Activated naive CD8-positive, alpha-beta T cell (primary cell): ENCODE results near the gene TMA7B.

Source experiments
- H3K27ac Mint-ChIP-seq: one replicate; pipeline ENCODE4 v1.8.0; 2021; ENCODE audit warnings: mixed read lengths
- H3K27me3 Mint-ChIP-seq: one replicate; pipeline ENCODE4 v1.8.0; 2021; ENCODE audit warnings: mixed read lengths
- H3K36me3 Mint-ChIP-seq: one replicate; pipeline ENCODE4 v1.8.0; 2021; ENCODE audit warnings: mixed read lengths
- H3K4me1 Mint-ChIP-seq: one replicate; pipeline ENCODE4 v1.8.0; 2021; ENCODE audit warnings: low read depth, mixed read lengths
- H3K4me3 Mint-ChIP-seq: one replicate; pipeline ENCODE4 v1.8.0; 2021; ENCODE audit warnings: mild to moderate bottlenecking, mixed read lengths
- H3K9me3 Mint-ChIP-seq: one replicate; pipeline ENCODE4 v1.8.0; 2021; ENCODE audit warnings: low read depth, mixed read lengths

Gene TMA7B

GRCh38 chr22:40007853-40008710 lies 47.9 kb downstream of the TMA7B start:
- no peak overlapping the region for H3K4me3 Mint-ChIP-seq
- H3K4me1 Mint-ChIP-seq, result peaks cover 13% of the 10 kb centered on the region
- no peak overlapping the region for H3K27ac Mint-ChIP-seq
- no peaks in the 10 kb centered on the region for H3K27me3 Mint-ChIP-seq
- no peaks in the 10 kb centered on the region for H3K9me3 Mint-ChIP-seq
- H3K36me3 Mint-ChIP-seq, result no peaks in the 10 kb centered on the region

GRCh38 chr22:40008726-40009291 lies 48.6 kb downstream of the TMA7B start:
- H3K36me3 Mint-ChIP-seq, result no peaks in the 10 kb centered on the region
- no peaks in the 10 kb centered on the region for H3K27me3 Mint-ChIP-seq
- H3K4me3 Mint-ChIP-seq, result no peak overlapping the region
- H3K9me3 Mint-ChIP-seq, result no peaks in the 10 kb centered on the region
- peaks cover 13% of the 10 kb centered on the region for H3K4me1 Mint-ChIP-seq
- H3K27ac Mint-ChIP-seq, result no peak overlapping the region

GRCh38 chr22:40009292-40009774 lies 49.1 kb downstream of the TMA7B start:
- no peaks in the 10 kb centered on the region for H3K27me3 Mint-ChIP-seq

GRCh38 chr22:40009951-40010671 lies 49.9 kb downstream of the TMA7B start:
- peak overlapping the region; percentile 43 for H3K27ac Mint-ChIP-seq
- no peaks in the 10 kb centered on the region for H3K36me3 Mint-ChIP-seq
- peak overlapping the region; percentile 61 for H3K4me3 Mint-ChIP-seq
- no peaks in the 10 kb centered on the region for H3K9me3 Mint-ChIP-seq
- peaks cover 13% of the 10 kb centered on the region for H3K4me1 Mint-ChIP-seq
- no peaks in the 10 kb centered on the region for H3K27me3 Mint-ChIP-seq

More at GRCh38 chr22:40009292-40009774, 49.1 kb downstream of the TMA7B start:
- peak overlapping the region; percentile 61 for H3K4me3 Mint-ChIP-seq
- no peaks in the 10 kb centered on the region for H3K36me3 Mint-ChIP-seq
- H3K27ac Mint-ChIP-seq, result peak overlapping the region; percentile 43
- peaks cover 13% of the 10 kb centered on the region for H3K4me1 Mint-ChIP-seq
- no peaks in the 10 kb centered on the region for H3K9me3 Mint-ChIP-seq

- Mint-ChIP-seq H3K9me3 (no peaks in the 10 kb centered on the region), H3K4me3 (no peak overlapping the region), H3K36me3 (no peaks in the 10 kb centered on the region), H3K27ac (no peak overlapping the region), H3K27me3 (no peaks in the 10 kb centered on the region), H3K4me1 (peaks cover 13% of the 10 kb centered on the region)
Measured at GRCh38 chr22:40010746-40011145, 50.5 kb downstream of the TMA7B start.
